Activated T-cell treated with anti-CD3 and anti-CD28 coated beads, Interleukin-2, amount 50 U/mL, for 48 hours (primary cell): Measurements from ENCODE around the gene HSF2BP.

Experiments
- DNase-seq, 2 experiments: peaks; one replicate each; pipeline ENCODE4 v3.0.0-alpha.2; 2020

HSF2BP gene

GRCh38 chr21:43648171-43648570 lies 11.1 kb downstream of the HSF2BP start:
- no peak for DNase-seq

GRCh38 chr21:43646550-43647260 lies 12.6 kb downstream of the HSF2BP start:
- DNase-seq = peak; percentile 90 to 92

- no peak for DNase-seq
Measured at GRCh38 chr21:43645976-43646375, 13.3 kb downstream of the HSF2BP start.

GRCh38 chr21:43645136-43645891 lies 14.0 kb downstream of the HSF2BP start:
- no peak for DNase-seq

- no peak for DNase-seq
Measured at GRCh38 chr21:43644609-43645008, 14.7 kb downstream of the HSF2BP start.

- DNase-seq = no peak
Measured at GRCh38 chr21:43644071-43644470, 15.2 kb downstream of the HSF2BP start.

GRCh38 chr21:43643193-43643592 lies 16.1 kb downstream of the HSF2BP start:
- DNase-seq = no peak

GRCh38 chr21:43640400-43640799 lies 18.9 kb downstream of the HSF2BP start:
- DNase-seq = no peak

GRCh38 chr21:43639470-43640353 lies 19.6 kb downstream of the HSF2BP start:
- DNase-seq = no peak

GRCh38 chr21:43637530-43638158 lies 21.6 kb downstream of the HSF2BP start:
- no peak for DNase-seq

- no peak for DNase-seq
Measured at GRCh38 chr21:43635436-43635835, 23.9 kb downstream of the HSF2BP start.

- no peak for DNase-seq
Measured at GRCh38 chr21:43634618-43635017, 24.7 kb downstream of the HSF2BP start.

GRCh38 chr21:43632373-43632905 lies 26.8 kb downstream of the HSF2BP start:
- no peak for DNase-seq

GRCh38 chr21:43631411-43632107 lies 27.7 kb downstream of the HSF2BP start:
- DNase-seq = no peak

- no peak for DNase-seq
Measured at GRCh38 chr21:43627527-43627926, 31.8 kb downstream of the HSF2BP start.

GRCh38 chr21:43626390-43626789 lies 32.9 kb downstream of the HSF2BP start:
- DNase-seq = no peak

- no peak for DNase-seq
Measured at GRCh38 chr21:43624339-43624738, 34.9 kb downstream of the HSF2BP start.

GRCh38 chr21:43623588-43623987 lies 35.7 kb downstream of the HSF2BP start:
- no peak for DNase-seq

- DNase-seq = no peak
Measured at GRCh38 chr21:43622796-43623195, 36.5 kb downstream of the HSF2BP start.

- no peak for DNase-seq
Measured at GRCh38 chr21:43619856-43620255, 39.4 kb downstream of the HSF2BP start.

- DNase-seq = no peak
Measured at GRCh38 chr21:43619344-43619743, 39.9 kb downstream of the HSF2BP start.

GRCh38 chr21:43618940-43619339 lies 40.3 kb downstream of the HSF2BP start:
- no peak for DNase-seq
